K562 (cell line): ENCODE results near the gene TFF2. TPM values are rescaled to one million over a fixed set of nuclear protein-coding genes. Genes with fewer than 3 reads are reported as not detected.

Source experiments
- ATAC-seq: fragments of 200-7000 bp; cut with Tn5 transposase; 3 replicates; pipeline ENCODE4 v1.9.1; 2020; ENCODE audit warnings: moderate library complexity
- BruUV-seq: library from RNA; stranded (reverse); fragments of 400-500 nt; replicated peaks from 2 replicates; lab custom pipeline; 2021; lab: Mats Ljungman, UMichigan
- CTCF ChIA-PET: fragments of 300-600 bp; formaldehyde crosslinking; extraction: SDS; loops from one replicate; lab custom pipeline; 2021; ENCODE audit warnings: low intra/inter-chr PET ratio; lab: Yijun Ruan, JAX
- POLR2A ChIA-PET: fragments of 300-600, 350-650 bp; sonication (Branson Sonifier 250); formaldehyde crosslinking; extraction: SDS; loops from one replicate; lab custom pipeline; 2021; ENCODE audit warnings: antibody characterized with exemption, inconsistent platforms; lab: Yijun Ruan, JAX
- DNase-seq, 4 experiments: peaks; one replicate each; pipeline versions ENCODE4 v3.0.0 to v3.0.0-alpha.2; 2011 to 2018; ENCODE audit warnings: low spot score in 3 of 4, mixed read lengths in 3 of 4; ENCODE audit errors: extremely low read depth in 1 of 4
- FAIRE-seq: peaks from 2 replicates; lab custom pipeline; 2011; peaks lifted over from hg19 to GRCh38; lab: Jason Lieb, UNC
- H2AFZ ChIP-seq: 2 replicates; pipeline ENCODE4 v1.6.0; 2011; ENCODE audit warnings: low read depth, low read length, control low read depth, inconsistent platforms
- H3K27ac ChIP-seq: fragments of 200-600 bp; 3 replicates; pipeline ENCODE4 v1.8.0; 2011; ENCODE audit warnings: low read depth, mild to moderate bottlenecking, control low read depth, inconsistent platforms, low read length, moderate library complexity, mixed read lengths; ENCODE audit errors: extremely low read depth
- H3K27me3 ChIP-seq, 2 experiments: fragments of 300-600 bp in 1 of 2; 2 replicates in 1 of 2; 3 replicates in 1 of 2; pipeline versions ENCODE4 v1.6.0 to v1.8.0; 2011; ENCODE audit warnings: inconsistent platforms in 2 of 2, low read length in 2 of 2, mild to moderate bottlenecking in 1 of 2, mixed read lengths in 1 of 2, moderate library complexity in 1 of 2; ENCODE audit not compliant: control insufficient read depth in 2 of 2, insufficient read depth in 2 of 2
- H3K36me3 ChIP-seq: fragments of 300-600 bp; 3 replicates; pipeline ENCODE4 v1.8.0; 2011; ENCODE audit warnings: mild to moderate bottlenecking, low read length, inconsistent platforms; ENCODE audit not compliant: control insufficient read depth, insufficient read depth
- H3K4me1 ChIP-seq, 2 experiments: fragments of 200-600 bp in 1 of 2; replicated peaks in 1 of 2; 2 replicates in 1 of 2; 3 replicates in 1 of 2; pipeline versions ENCODE4 v1.5.1 to v1.8.0; 2011; ENCODE audit warnings: inconsistent platforms in 2 of 2, low read length in 2 of 2, mild to moderate bottlenecking in 1 of 2, mixed read lengths in 1 of 2, moderate library complexity in 1 of 2; ENCODE audit not compliant: control insufficient read depth in 2 of 2, insufficient read depth in 2 of 2
- H3K4me2 ChIP-seq: 2 replicates; pipeline ENCODE4 v1.6.1; 2011; ENCODE audit warnings: low read length, control low read depth, inconsistent platforms, mixed read lengths; ENCODE audit not compliant: insufficient read depth
- H3K4me3 ChIP-seq: fragments of 200-600 bp; sonication (generic), shearing (Covaris generic); 2 replicates; pipeline ENCODE4 v1.5.1; 2016; ENCODE audit warnings: control low read depth, inconsistent platforms
- H3K79me2 ChIP-seq: fragments of 200-600 bp; 3 replicates; pipeline ENCODE4 v1.8.0; 2011; ENCODE audit warnings: low read length, inconsistent platforms; ENCODE audit not compliant: control insufficient read depth, insufficient read depth
- H3K9ac ChIP-seq, 2 experiments: 2 replicates each; pipeline versions ENCODE4 v1.6.0 to v1.6.1; 2011; ENCODE audit warnings: low read depth in 2 of 2, low read length in 2 of 2, control low read depth in 1 of 2, inconsistent platforms in 1 of 2, mild to moderate bottlenecking in 1 of 2, mixed read lengths in 1 of 2; ENCODE audit not compliant: insufficient read depth in 1 of 2
- H3K9me1 ChIP-seq: one replicate; pipeline ENCODE4 v1.6.0; 2011; ENCODE audit warnings: inconsistent platforms, mild to moderate bottlenecking, low read length, moderate library complexity; ENCODE audit not compliant: control insufficient read depth, insufficient read depth
- H3K9me3 ChIP-seq: replicated peaks from 2 replicates; pipeline ENCODE4 v1.5.1; 2011; ENCODE audit warnings: low read depth, low read length, inconsistent platforms; ENCODE audit not compliant: control insufficient read depth, insufficient read depth
- H4K20me1 ChIP-seq: replicated peaks from 2 replicates; pipeline ENCODE4 v1.6.1; 2011; ENCODE audit warnings: low read length, inconsistent platforms, mixed read lengths; ENCODE audit not compliant: control insufficient read depth, insufficient read depth
- C11orf30 ChIP-seq: fragments of 450-650 bp; IDR thresholded peaks from 2 replicates; pipeline ENCODE4 v1.6.1; 2016; ENCODE audit warnings: low read depth, mild to moderate bottlenecking
- NR2C1 ChIP-seq, 2 experiments: fragments of 450-650 bp; IDR thresholded peaks; 2 replicates each; pipeline ENCODE4 v1.6.1; 2017; ENCODE audit warnings: mild to moderate bottlenecking in 2 of 2, antibody characterized with exemption in 1 of 2, inconsistent platforms in 1 of 2, missing compliant biosample characterization in 1 of 2, missing genetic modification characterization in 1 of 2
- THRAP3 ChIP-seq: fragments of 450-650 bp; IDR thresholded peaks from 2 replicates; pipeline ENCODE4 v1.6.1; 2016; ENCODE audit warnings: mild to moderate bottlenecking, inconsistent platforms, borderline replicate concordance
- ZNF316 ChIP-seq: fragments of 450-650 bp; IDR thresholded peaks from 2 replicates; pipeline ENCODE4 v1.6.1; 2016
- WGBS: fragments of 100-300 bp; shearing (Covaris generic); methylation state at CpG from one replicate; pipeline ENCODE4 v1.1.6; 2016; ENCODE audit warnings: low coverage, mixed read lengths; ENCODE audit not compliant: insufficient coverage; ENCODE audit errors: missing lambda C conversion rate; 5-methylcytosine and 5-hydroxymethylcytosine counted together
- in situ Hi-C: fragments of 300-500 bp; cut with MboI; formaldehyde crosslinking; loops from 4 replicates; pipeline ENCODE4 v1.15.0; 2018; ENCODE audit warnings: inconsistent platforms, mixed read lengths
- intact Hi-C: fragments of 100-400 bp; cut with micrococcal nuclease; formaldehyde crosslinking; loops from 2 replicates; pipeline ENCODE4 v1.14.2; 2022
- polyA plus RNA-seq, 8 experiments: library from polyadenylated mRNA; depleted of rRNA in 4 of 8; stranded (reverse) in 5 of 8; unstranded in 3 of 8; fragments of >200 nt; fragmentation: Nextera tagmentation in 2 of 8; fragmentation: Illumina TruSeq in 1 of 8; extraction: Ambion mirVana in 2 of 8; extraction: Trizol in 1 of 8; gene quantifications; 2 replicates each; pipeline versions ENCODE4 v1.2.1 to v1.2.3, GENCODE V29; 2011 to 2014; ENCODE audit warnings: inconsistent platforms in 1 of 8, missing spikeins in 1 of 8
- total RNA-seq, 7 experiments: library from RNA; depleted of rRNA in 6 of 7; stranded (reverse); fragments of >200 nt in 6 of 7; fragmentation: Illumina TruSeq in 2 of 7; extraction: Trizol in 2 of 7; gene quantifications; 2 replicates each; pipeline versions ENCODE4 v1.2.1 to v1.2.3, GENCODE V29; 2011 to 2021; ENCODE audit warnings: low replicate concordance in 1 of 7
- TF ChIP-seq, protein P1 (sequence below), 2 experiments: IDR thresholded peaks; 2 replicates each; pipeline ENCODE4 v1.6.1; 2011; ENCODE audit warnings: borderline replicate concordance in 1 of 2, control low read depth in 1 of 2, low read depth in 1 of 2, low read length in 1 of 2, mild to moderate bottlenecking in 1 of 2, mixed read lengths in 1 of 2, moderate library complexity in 1 of 2; ENCODE audit not compliant: insufficient read depth in 1 of 2, insufficient read length in 1 of 2, poor library complexity in 1 of 2, severe bottlenecking in 1 of 2; ENCODE audit errors: extremely low read depth in 1 of 2

Gene TFF2
- total and polyA plus RNA-seq, 9 of the 15 experiments (the other 6 are each of a cell fraction or from before 2014, with no cell fraction given), result not detected

DNA sequence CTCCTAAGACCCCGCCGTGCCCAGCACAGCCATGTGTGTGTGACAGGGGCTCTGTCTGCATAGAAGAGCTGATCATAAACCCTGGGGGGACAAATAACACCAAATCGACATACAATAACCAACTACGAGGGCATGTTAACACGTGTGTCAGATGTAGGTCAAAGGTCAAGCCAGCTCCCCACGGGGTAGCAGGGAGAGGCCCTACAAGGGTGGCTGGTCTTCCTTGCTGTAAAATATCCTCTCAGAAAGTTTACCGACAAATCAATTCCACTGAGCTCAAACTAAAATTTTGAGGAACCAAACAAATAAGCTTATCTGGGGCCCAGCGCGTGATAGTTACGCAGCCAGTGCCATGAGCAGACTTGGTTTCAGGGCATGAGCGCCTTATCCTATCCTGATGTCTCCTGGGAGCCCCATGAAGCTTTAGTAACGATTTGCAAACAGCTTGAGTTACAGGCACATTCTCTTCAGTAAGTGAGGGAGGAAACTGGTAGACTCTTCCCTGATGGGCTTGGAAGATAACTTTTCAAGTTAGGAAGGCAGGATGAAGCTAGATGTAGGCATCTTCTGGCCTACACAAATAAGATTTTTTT is 47.7 kb upstream of the TFF2 start:
- BruUV-seq, result no TSS peak
- POLR2A ChIA-PET, result interaction anchor here (0.6 kb wide), 1 partner anchor 32 kb away, joined by 3 read pairs; no protein-coding TSS in a partner anchor
- FAIRE-seq, result no peak

DNA sequence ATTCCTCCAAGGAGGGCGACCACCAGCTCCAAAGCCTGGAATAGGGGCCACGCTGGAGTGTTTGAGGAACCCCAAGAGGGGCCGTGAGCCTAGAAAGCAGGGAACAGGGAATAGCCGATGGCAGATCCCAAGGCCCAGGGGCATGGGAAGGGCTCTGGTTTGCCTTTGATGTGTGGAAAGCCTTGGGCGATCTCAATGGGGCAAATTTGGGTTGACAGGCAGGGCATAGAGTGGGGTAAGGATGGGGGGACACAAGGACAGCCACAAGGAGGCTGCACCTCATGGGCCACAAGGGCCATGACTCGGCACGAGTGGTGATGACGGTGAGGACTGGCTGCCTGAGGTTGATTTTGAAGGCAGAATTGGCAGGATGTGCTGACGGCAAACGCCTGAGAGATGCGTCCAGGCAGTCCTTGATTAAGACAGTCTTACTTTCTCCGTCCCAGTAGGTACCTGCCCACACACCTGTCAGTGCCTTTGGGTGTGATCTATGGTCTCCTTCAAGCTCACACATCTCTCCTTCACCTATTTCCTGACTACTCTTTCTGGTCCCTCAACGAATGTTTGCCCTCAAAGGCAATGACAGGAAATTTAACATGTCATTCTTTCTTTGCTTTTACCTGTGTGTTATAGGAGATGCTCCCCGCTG is 47.1 kb upstream of the TFF2 start:
- Histone ChIP-seq H3K9me3 (no peaks in the 10 kb centered on the region), H3K27ac (no peak overlapping the region), H3K4me1 (peaks cover 9 to 28% of the 10 kb centered on the region in 2 experiments; a peak in 4 of 5 replicates), H3K4me2 (no peak overlapping the region), H4K20me1 (no peaks in the 10 kb centered on the region), H3K79me2 (no peaks in the 10 kb centered on the region), H3K9me1 (no peaks in the 10 kb centered on the region), H3K27me3 (no peaks in the 10 kb centered on the region), H3K4me3 (no peak overlapping the region), H2AFZ (peak overlapping the region; percentile 60), H3K9ac (no peak overlapping the region), H3K36me3 (no peaks in the 10 kb centered on the region)
- POLR2A ChIA-PET, result interaction anchor here (0.6 kb wide), 1 partner anchor 33 kb away, joined by 3 read pairs; no protein-coding TSS in a partner anchor
- DNase-seq (peak in 1 of 4 experiments; percentile 37), FAIRE-seq (peak; percentile 11), ATAC-seq (peak; percentile 61)
- 47% methylated on average over 14 of the region's 14 CpGs for WGBS
- CTCF ChIA-PET, result no interaction called here
- intact Hi-C loops (no loop called here), in situ Hi-C loops (no loop called here)
- BruUV-seq, result no TSS peak
- TF ChIP-seq C11orf30, result peak; percentile 64
- TF ChIP-seq ZNF316, result peak; percentile 60
- TF ChIP-seq, protein P1, sequence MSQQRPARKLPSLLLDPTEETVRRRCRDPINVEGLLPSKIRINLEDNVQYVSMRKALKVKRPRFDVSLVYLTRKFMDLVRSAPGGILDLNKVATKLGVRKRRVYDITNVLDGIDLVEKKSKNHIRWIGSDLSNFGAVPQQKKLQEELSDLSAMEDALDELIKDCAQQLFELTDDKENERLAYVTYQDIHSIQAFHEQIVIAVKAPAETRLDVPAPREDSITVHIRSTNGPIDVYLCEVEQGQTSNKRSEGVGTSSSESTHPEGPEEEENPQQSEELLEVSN (IDR thresholded peaks at IDR 0.05; ENCODE audit: borderline replicate concordance in 1 of 2, extremely low read depth in 1 of 2, insufficient read depth in 1 of 2, insufficient read length in 1 of 2, low read depth in 1 of 2, low read length in 1 of 2, poor library complexity in 1 of 2, severe bottlenecking in 1 of 2), result peak in 1 of 2 experiments; percentile 21

More for the DNA sequence above, 47.7 kb upstream of the TFF2 start:
- intact Hi-C loops, result no loop called here
- WGBS, result 56% methylated on average over 12 of the region's 12 CpGs
- Histone ChIP-seq H3K9me1 (no peaks in the 10 kb centered on the region), H3K36me3 (no peaks in the 10 kb centered on the region), H3K27me3 (no peaks in the 10 kb centered on the region), H3K79me2 (no peaks in the 10 kb centered on the region), H3K4me1 (peaks cover 15 to 34% of the 10 kb centered on the region in 2 experiments; a peak in 4 of 5 replicates), H2AFZ (peak overlapping the region; percentile 60), H3K9ac (no peak overlapping the region; a peak in 1 of 4 replicates), H3K27ac (no peak overlapping the region), H3K4me2 (no peak overlapping the region), H3K9me3 (no peaks in the 10 kb centered on the region), H4K20me1 (no peaks in the 10 kb centered on the region), H3K4me3 (no peak overlapping the region)
- in situ Hi-C loops, result no loop called here
- no peak for TF ChIP-seq THRAP3
- TF ChIP-seq NR2C1 (IDR thresholded peaks at IDR 0.05), result peak; percentile 63
- peak; percentile 70 for TF ChIP-seq NR2C1 (tag; IDR thresholded peaks at IDR 0.05)
- CTCF ChIA-PET, result no interaction called here
- DNase-seq (no peak), ATAC-seq (no peak)
